IPS-18a (cell line): ENCODE measurements around the gene ECM1.
A peak's percentile ranks its signal among the peaks of the same experiment; 100 is the strongest.

Experiments used
- H3K27ac ChIP-seq: one replicate; pipeline ENCODE4 v1.5.1; 2013; ENCODE audit warnings: low read length
- H3K27me3 ChIP-seq: one replicate; pipeline ENCODE4 v1.6.1; 2013; ENCODE audit warnings: mild to moderate bottlenecking, low read length; ENCODE audit not compliant: control insufficient read depth, insufficient read depth
- H3K36me3 ChIP-seq: one replicate; pipeline ENCODE4 v1.6.1; 2013; ENCODE audit warnings: low read depth, low read length; ENCODE audit not compliant: control insufficient read depth
- H3K4me1 ChIP-seq: one replicate; pipeline ENCODE4 v1.6.1; 2013; ENCODE audit warnings: low read depth, low read length; ENCODE audit not compliant: control insufficient read depth
- H3K4me3 ChIP-seq: one replicate; pipeline ENCODE4 v1.5.1; 2013; ENCODE audit warnings: low read length
- H3K9ac ChIP-seq: one replicate; pipeline ENCODE4 v1.6.1; 2013; ENCODE audit warnings: mild to moderate bottlenecking, low read length, moderate library complexity
- H3K9me3 ChIP-seq: one replicate; pipeline ENCODE4 v1.6.1; 2013; ENCODE audit warnings: low read depth, low read length; ENCODE audit not compliant: control insufficient read depth

Gene ECM1

GRCh38 chr1:150513351-150513791 is 5.5 kb downstream of the ECM1 start:
- no peaks in the 10 kb centered on the region for H3K36me3 ChIP-seq
- H3K4me3 ChIP-seq, result no peak overlapping the region
- H3K27ac ChIP-seq, result no peak overlapping the region
- H3K27me3 ChIP-seq, result no peaks in the 10 kb centered on the region
- no peaks in the 10 kb centered on the region for H3K4me1 ChIP-seq
- H3K9me3 ChIP-seq, result no peaks in the 10 kb centered on the region
- H3K9ac ChIP-seq, result no peak overlapping the region

- Histone ChIP-seq H3K9me3 (no peaks in the 10 kb centered on the region), H3K4me1 (no peaks in the 10 kb centered on the region), H3K9ac (no peak overlapping the region), H3K4me3 (no peak overlapping the region), H3K27me3 (no peaks in the 10 kb centered on the region), H3K27ac (no peak overlapping the region), H3K36me3 (no peaks in the 10 kb centered on the region)
Observed at GRCh38 chr1:150514260-150514659, 6.4 kb downstream of the ECM1 start.

DNA sequence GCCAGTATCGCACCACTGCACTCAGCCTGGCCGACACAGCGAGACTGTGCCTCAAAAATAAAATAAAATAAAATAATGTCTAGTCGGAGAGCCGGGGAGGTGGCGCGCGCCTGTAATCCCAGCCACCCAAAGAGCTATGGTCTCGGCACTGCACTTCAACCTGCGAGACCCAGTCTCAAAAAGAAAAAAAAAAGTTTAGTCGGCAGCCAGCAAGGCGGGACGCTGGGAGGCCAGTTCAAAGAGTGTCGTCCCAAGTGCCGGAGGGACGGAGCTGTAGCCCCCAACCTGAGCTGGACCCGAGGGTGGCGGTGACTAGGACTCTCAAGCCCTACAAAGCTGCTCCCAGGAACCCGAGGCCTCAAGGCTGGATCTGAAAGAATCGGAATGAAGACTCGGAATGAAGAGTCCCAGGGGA is 7.0 kb downstream of the ECM1 start:
- peak overlapping the region; percentile 59 for H3K9ac ChIP-seq
- H3K27ac ChIP-seq, result peak overlapping the region; percentile 49

DNA sequence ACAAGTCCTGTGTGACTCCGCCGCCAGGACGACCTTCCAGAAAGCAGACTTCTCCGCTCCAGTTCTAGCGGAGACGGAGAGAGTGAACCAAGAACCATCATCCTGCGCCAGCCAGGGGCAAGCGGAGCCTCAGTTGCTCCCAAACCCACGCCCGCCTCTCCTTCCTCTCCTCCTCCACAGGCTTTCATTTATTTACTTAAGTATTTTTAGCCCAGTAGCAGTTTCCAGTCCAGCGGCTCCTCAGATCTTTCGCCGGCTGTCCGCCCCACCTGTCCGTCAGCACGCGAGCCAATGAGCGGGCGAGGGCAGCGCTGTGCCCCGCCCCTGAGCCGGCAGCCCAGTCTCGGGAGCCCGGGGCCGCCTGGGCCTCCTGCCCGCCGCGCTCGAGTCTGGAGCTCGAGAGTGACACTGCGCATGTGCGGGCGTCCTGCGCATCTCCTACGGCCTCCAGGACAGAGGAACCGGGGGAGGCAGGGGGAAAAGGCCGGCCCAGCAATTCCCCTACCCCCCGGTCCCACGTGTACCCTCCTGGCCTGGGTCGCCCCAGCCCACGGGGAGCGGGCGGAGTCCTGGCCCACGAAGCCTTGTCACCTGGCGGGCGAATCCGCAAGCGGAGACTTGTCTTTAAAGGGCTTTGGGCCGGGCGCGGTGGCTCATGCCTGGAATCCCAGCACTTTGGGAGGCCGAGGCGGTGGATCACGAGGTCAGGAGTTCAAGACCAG is 7.6 kb downstream of the ECM1 start, which contains the start of gene FALEC:
FALEC (plus strand) TSS at position 425 of the 722 bp plus-strand sequence.
- no peaks in the 10 kb centered on the region for H3K27me3 ChIP-seq
- H3K9me3 ChIP-seq, result no peaks in the 10 kb centered on the region
- peak within 1 kb of the TSS; percentile 49 for H3K27ac ChIP-seq
- peak within 1 kb of the TSS; percentile 95 for H3K4me3 ChIP-seq
- H3K4me1 ChIP-seq, result no peaks in the 10 kb centered on the region
- H3K36me3 ChIP-seq, result no peaks in the 10 kb centered on the region
- peak within 1 kb of the TSS; percentile 59 for H3K9ac ChIP-seq

More for the DNA sequence above, 7.0 kb downstream of the ECM1 start:
- Histone ChIP-seq H3K9me3 (no peaks in the 10 kb centered on the region), H3K27me3 (no peaks in the 10 kb centered on the region), H3K36me3 (no peaks in the 10 kb centered on the region), H3K4me3 (peak overlapping the region; percentile 95), H3K4me1 (no peaks in the 10 kb centered on the region)

- H3K36me3 ChIP-seq, result no peaks in the 10 kb centered on the region
- H3K9ac ChIP-seq, result peak overlapping the region; percentile 59
- no peak overlapping the region for H3K27ac ChIP-seq
- no peaks in the 10 kb centered on the region for H3K9me3 ChIP-seq
- peak overlapping the region; percentile 95 for H3K4me3 ChIP-seq
- H3K4me1 ChIP-seq, result no peaks in the 10 kb centered on the region
- no peaks in the 10 kb centered on the region for H3K27me3 ChIP-seq
Observed at GRCh38 chr1:150516050-150516591, 8.2 kb downstream of the ECM1 start.

- Histone ChIP-seq H3K36me3 (no peaks in the 10 kb centered on the region), H3K4me3 (peak overlapping the region; percentile 95), H3K27ac (no peak overlapping the region), H3K27me3 (no peaks in the 10 kb centered on the region), H3K4me1 (no peaks in the 10 kb centered on the region), H3K9me3 (no peaks in the 10 kb centered on the region), H3K9ac (no peak overlapping the region)
Observed at GRCh38 chr1:150516616-150517015, 8.7 kb downstream of the ECM1 start.

DNA sequence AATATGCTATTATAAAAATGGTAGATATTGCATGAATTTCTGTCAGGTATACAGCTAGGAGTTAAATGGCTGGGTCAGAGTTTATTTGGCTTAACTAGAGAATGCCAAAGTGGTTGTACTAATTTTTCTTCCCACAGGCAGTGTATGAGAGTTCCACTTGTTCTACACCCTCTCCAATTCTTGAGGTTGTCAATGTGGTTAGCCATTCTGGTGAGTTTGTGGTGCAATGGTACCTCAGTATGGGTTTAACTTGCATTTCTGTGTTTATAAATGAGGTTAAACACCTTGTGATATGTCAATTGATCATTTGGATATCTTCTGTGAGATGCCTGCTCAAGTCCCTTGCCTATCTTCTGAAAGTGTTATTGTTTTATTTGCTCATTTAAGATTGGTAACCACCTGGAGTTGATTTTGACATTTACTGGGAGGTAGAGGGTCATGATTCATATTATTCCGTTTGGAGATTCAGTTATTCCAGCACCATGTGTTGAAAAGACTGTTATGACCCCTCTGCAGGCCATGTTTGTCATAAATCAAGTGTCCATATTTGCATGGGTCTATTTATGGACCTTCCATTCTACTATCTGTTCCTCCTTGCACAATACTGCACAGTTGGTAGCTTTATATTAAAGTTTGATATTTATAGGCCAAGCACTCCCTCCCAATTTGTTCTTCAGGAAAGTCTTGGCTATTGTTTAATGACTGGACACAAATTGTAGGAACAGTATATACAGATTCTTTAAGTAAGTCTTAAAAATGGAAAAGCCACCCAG is 13.5 kb downstream of the ECM1 start:
- Histone ChIP-seq H3K27ac (no peak overlapping the region), H3K9me3 (no peaks in the 10 kb centered on the region), H3K9ac (no peak overlapping the region), H3K27me3 (no peaks in the 10 kb centered on the region), H3K36me3 (no peaks in the 10 kb centered on the region), H3K4me3 (no peak overlapping the region), H3K4me1 (no peaks in the 10 kb centered on the region)

DNA sequence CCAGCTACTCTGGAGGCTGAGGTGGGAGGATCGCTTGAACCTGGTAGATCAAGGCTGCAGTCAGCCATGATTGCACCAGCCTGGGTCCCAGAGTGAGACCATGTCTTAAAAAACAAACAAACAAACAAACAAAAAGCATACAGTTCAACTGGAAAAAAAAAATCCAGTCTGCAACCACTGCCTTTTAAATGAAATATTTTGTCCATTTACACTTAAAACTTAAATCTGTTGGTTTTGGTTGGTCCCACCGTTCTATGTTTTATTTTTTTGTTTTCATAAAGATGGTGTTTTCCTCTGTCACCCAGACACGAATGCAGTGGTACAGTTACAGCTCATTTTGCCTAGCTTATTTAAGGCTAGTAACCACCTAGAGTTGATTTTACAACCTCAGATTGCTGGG is 17.4 kb downstream of the ECM1 start:
- Histone ChIP-seq H3K4me1 (no peaks in the 10 kb centered on the region), H3K9me3 (no peaks in the 10 kb centered on the region), H3K27me3 (no peaks in the 10 kb centered on the region), H3K36me3 (no peaks in the 10 kb centered on the region), H3K9ac (no peak overlapping the region), H3K27ac (no peak overlapping the region), H3K4me3 (no peak overlapping the region)

DNA sequence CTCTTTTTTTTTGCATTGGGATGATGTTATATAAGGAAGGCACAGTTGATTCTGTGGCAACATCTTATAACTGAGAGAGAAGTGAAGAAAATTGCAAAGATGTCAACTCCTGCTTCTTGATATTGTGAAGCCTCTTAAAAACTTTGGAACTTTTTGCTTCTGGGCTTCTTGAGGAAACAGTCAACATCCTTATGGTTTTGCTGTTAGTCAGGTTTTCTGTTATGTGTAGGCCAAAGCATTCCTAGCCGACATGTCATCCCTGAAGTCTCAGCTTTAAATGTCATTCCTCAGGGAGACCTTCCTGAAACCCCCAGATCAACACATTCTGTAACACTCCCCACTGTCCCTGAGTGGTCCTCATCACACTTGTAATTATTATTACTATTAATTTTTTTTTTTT is 20.3 kb downstream of the ECM1 start:
- Histone ChIP-seq H3K27ac (no peak overlapping the region), H3K9ac (no peak overlapping the region), H3K36me3 (no peaks in the 10 kb centered on the region), H3K4me3 (no peak overlapping the region), H3K27me3 (no peaks in the 10 kb centered on the region), H3K4me1 (no peaks in the 10 kb centered on the region), H3K9me3 (no peaks in the 10 kb centered on the region)

GRCh38 chr1:150529017-150529416 is 21.1 kb downstream of the ECM1 start:
- Histone ChIP-seq H3K9me3 (no peaks in the 10 kb centered on the region), H3K9ac (no peak overlapping the region), H3K36me3 (no peaks in the 10 kb centered on the region), H3K27me3 (no peaks in the 10 kb centered on the region), H3K27ac (no peak overlapping the region), H3K4me1 (no peaks in the 10 kb centered on the region), H3K4me3 (no peak overlapping the region)

DNA sequence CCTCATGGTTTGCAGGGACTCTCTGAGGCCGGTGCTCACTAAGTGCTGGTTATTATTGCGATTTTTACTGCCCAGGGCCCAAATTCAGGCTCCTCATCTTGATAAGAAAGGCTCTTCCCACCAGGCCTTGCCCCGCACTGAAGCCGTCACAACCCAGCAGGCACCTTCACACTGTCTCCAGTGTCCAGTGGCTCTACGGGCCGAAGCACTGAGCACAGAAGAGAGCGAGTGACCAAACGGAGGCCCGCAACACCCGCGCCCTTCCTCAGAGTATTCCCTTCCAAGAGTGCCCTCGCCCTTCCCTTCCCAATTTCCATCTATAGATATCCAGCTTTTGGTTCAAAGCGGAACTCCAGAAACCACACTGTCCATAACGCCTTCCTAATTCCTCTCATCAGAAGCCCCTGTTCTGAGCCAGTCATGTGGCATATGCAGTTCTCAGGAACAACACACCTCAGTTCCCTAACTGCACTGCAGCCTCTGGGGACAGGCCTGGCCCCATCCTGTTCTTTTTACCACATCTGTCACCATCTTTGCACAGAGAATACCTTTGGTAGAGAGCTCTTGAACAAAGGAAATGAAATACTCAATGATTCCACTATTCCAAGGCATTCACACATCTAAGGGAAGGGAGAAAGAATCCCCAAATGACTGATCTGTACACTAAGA is 22.7 kb downstream of the ECM1 start:
- Histone ChIP-seq H3K36me3 (no peaks in the 10 kb centered on the region), H3K4me3 (no peak overlapping the region), H3K4me1 (no peaks in the 10 kb centered on the region), H3K27me3 (no peaks in the 10 kb centered on the region), H3K9me3 (no peaks in the 10 kb centered on the region), H3K9ac (no peak overlapping the region), H3K27ac (no peak overlapping the region)
